ENCODE results near the gene MARK2. TPM values are rescaled to one million over a fixed set of nuclear protein-coding genes. Genes with fewer than 3 reads are reported as not detected.

MARK2 gene
- polyA plus RNA-seq, 1 of the 3 experiments (the other 2 are of a cell fraction), result 18.8 TPM

- H3K27me3 ChIP-seq (ENCODE audit: insufficient read depth), result no peaks in the 10 kb centered on the region
- H3K4me1 ChIP-seq (ENCODE audit: control insufficient read depth in 1 of 2, insufficient read depth in 2 of 2, low read depth in 1 of 2, low read length in 1 of 2), result peaks cover 20 to 28% of the 10 kb centered on the region in 2 experiments; a peak in 3 of 4 replicates
- no peak for DNase-seq
- H2AFZ ChIP-seq (ENCODE audit: low read depth), result no peak overlapping the region
- H3K27ac ChIP-seq (ENCODE audit: low read depth in 2 of 2, low read length in 1 of 2), result no peak overlapping the region
- H3K9ac ChIP-seq, result no peak overlapping the region
- H3K36me3 ChIP-seq (replicated peaks in 1 of 2; ENCODE audit: control insufficient read depth in 1 of 2, insufficient read depth in 2 of 2, low read length in 1 of 2), result peaks cover 8 to 9% of the 10 kb centered on the region in 2 experiments
- peaks cover 16% of the 10 kb centered on the region; the same call in 1 of the 2 replicates for H4K20me1 ChIP-seq (ENCODE audit: insufficient read depth)
- H3K4me2 ChIP-seq, result no peak overlapping the region
- H3K4me3 ChIP-seq (ENCODE audit: low read depth in 2 of 2, low read length in 1 of 2), result no peak overlapping the region
- H3F3A ChIP-seq (replicated peaks; ENCODE audit: insufficient read depth), result no peaks in the 10 kb centered on the region
- H3K9me3 ChIP-seq, result no peaks in the 10 kb centered on the region
- no peak for TF ChIP-seq JUND (IDR thresholded peaks at IDR 0.05)
- TF ChIP-seq EP300 (IDR thresholded peaks at IDR 0.05; ENCODE audit: borderline replicate concordance in 1 of 2, low read depth in 1 of 2, low read length in 1 of 2), result no peak
- no peak for TF ChIP-seq RCOR1 (IDR thresholded peaks at IDR 0.05; ENCODE audit: low read length)
- no peak for TF ChIP-seq SMC3 (IDR thresholded peaks at IDR 0.05; ENCODE audit: low read depth, low read length)
- no peak for TF ChIP-seq RXRA (IDR thresholded peaks at IDR 0.05; ENCODE audit: borderline replicate concordance, low read depth)
- TF ChIP-seq NRF1 (IDR thresholded peaks at IDR 0.05; ENCODE audit: low read depth, low read length), result no peak
- TF ChIP-seq ELF1 (IDR thresholded peaks at IDR 0.05), result no peak
- no peak for TF ChIP-seq USF2 (IDR thresholded peaks at IDR 0.05; ENCODE audit: borderline replicate concordance, low read depth, low read length)
- no peaks in the 10 kb centered on the region for H3K9me2 ChIP-seq
- 96% methylated on average over 3 of the region's 3 CpGs for WGBS (ENCODE audit: low lambda C conversion rate)
- H3K79me2 ChIP-seq (ENCODE audit: insufficient read depth), result peaks cover 59% of the 10 kb centered on the region
- ChIA-PET POLR2A (interaction anchor here (1.6 kb wide), 1 partner anchor 26 kb away, joined by 12 read pairs; the partner anchor contains the start of gene RCOR2), CTCF (interaction anchor here (1.0 to 9.3 kb wide), 6 partner anchors 27 to 175 kb away, joined by 3 to 113 read pairs (median 4); partner anchors contain the start of genes MARK2 and RCOR2)
Measured at GRCh38 chr11:63942803-63943202, 103.9 kb downstream of the MARK2 start.

GRCh38 chr11:63944987-63945386, 106.1 kb downstream of the MARK2 start:
- peak overlapping the region in 1 of 2 experiments; percentile 29; a peak in 2 of 4 replicates for H3K27ac ChIP-seq (ENCODE audit: low read depth in 2 of 2, low read length in 1 of 2)
- TF ChIP-seq MXI1 (IDR thresholded peaks at IDR 0.05; ENCODE audit: low read depth, low read length) (peak; percentile 25; the same call in 1 of the 2 replicates), YY1 (IDR thresholded peaks at IDR 0.05; ENCODE audit: low read depth) (no peak)
- no peaks in the 10 kb centered on the region for H3K27me3 ChIP-seq (ENCODE audit: insufficient read depth)
- H3K4me3 ChIP-seq (ENCODE audit: low read depth in 2 of 2, low read length in 1 of 2), result no peak overlapping the region
- H2AFZ ChIP-seq (ENCODE audit: low read depth), result no peak overlapping the region
- H3K9ac ChIP-seq, result no peak overlapping the region
- H3K9me2 ChIP-seq, result no peaks in the 10 kb centered on the region
- DNase-seq, result peak; percentile 33
- peaks cover 49% of the 10 kb centered on the region for H3K79me2 ChIP-seq (ENCODE audit: insufficient read depth)
- ChIA-PET POLR2A (interaction anchor here (1.0 to 2.0 kb wide), 4 partner anchors 17 to 36 kb away, joined by 3 to 14 read pairs (median 6); partner anchors contain the start of gene RCOR2), CTCF (interaction anchor here (0.7 to 9.3 kb wide), 27 partner anchors 10 to 310 kb away, joined by 3 to 162 read pairs (median 9); partner anchors contain the start of genes COX8A, MARK2, RCOR2 and ZFTA)
- 100% methylated on average over 3 of the region's 8 CpGs for WGBS (ENCODE audit: low lambda C conversion rate)
- no peaks in the 10 kb centered on the region for H3F3A ChIP-seq (replicated peaks; ENCODE audit: insufficient read depth)
- H4K20me1 ChIP-seq (ENCODE audit: insufficient read depth), result peaks cover 16% of the 10 kb centered on the region; the same call in 1 of the 2 replicates
- H3K4me1 ChIP-seq (ENCODE audit: control insufficient read depth in 1 of 2, insufficient read depth in 2 of 2, low read depth in 1 of 2, low read length in 1 of 2), result peaks cover 15 to 25% of the 10 kb centered on the region in 2 experiments; a peak in 3 of 4 replicates
- peaks cover 10 to 18% of the 10 kb centered on the region in 2 experiments for H3K36me3 ChIP-seq (replicated peaks in 1 of 2; ENCODE audit: control insufficient read depth in 1 of 2, insufficient read depth in 2 of 2, low read length in 1 of 2)
- no peaks in the 10 kb centered on the region for H3K9me3 ChIP-seq
- H3K4me2 ChIP-seq, result no peak overlapping the region

All from SK-N-SH (cell line).